Parathyroid adenoma (tissue), 2 donors: ENCODE results near the gene PSMC3.

Experiments
- H2AFZ ChIP-seq: fragments of 300-600 bp; sonication (generic); one replicate; pipeline ENCODE4 v1.7.0; 2017; ENCODE audit warnings: antibody characterized with exemption, mild to moderate bottlenecking
- H3K27ac ChIP-seq: fragments of 300-600 bp; sonication (generic); one replicate; pipeline ENCODE4 v1.7.0; 2017
- H3K27me3 ChIP-seq: fragments of 300-600 bp; sonication (generic); one replicate; pipeline ENCODE4 v1.7.0; 2017; ENCODE audit warnings: low read length; ENCODE audit not compliant: control insufficient read depth, insufficient read depth
- H3K36me3 ChIP-seq: fragments of 300-600 bp; sonication (generic); one replicate; pipeline ENCODE4 v1.7.0; 2017; ENCODE audit warnings: low read length; ENCODE audit not compliant: control insufficient read depth, insufficient read depth
- H3K4me1 ChIP-seq: fragments of 300-600 bp; sonication (generic); one replicate; pipeline ENCODE4 v1.7.0; 2017; ENCODE audit warnings: control low read depth
- H3K4me2 ChIP-seq: fragments of 300-600 bp; sonication (generic); one replicate; pipeline ENCODE4 v1.7.0; 2017; ENCODE audit warnings: low read length
- H3K4me3 ChIP-seq: fragments of 300-600 bp; sonication (generic); one replicate; pipeline ENCODE4 v1.7.0; 2017; ENCODE audit warnings: low read depth, low read length
- H3K79me2 ChIP-seq: fragments of 300-600 bp; sonication (generic); one replicate; pipeline ENCODE4 v1.7.0; 2017; ENCODE audit warnings: control low read depth
- H3K9ac ChIP-seq: fragments of 300-600 bp; sonication (generic); one replicate; pipeline ENCODE4 v1.7.0; 2017; ENCODE audit warnings: mild to moderate bottlenecking
- H3K9me3 ChIP-seq: fragments of 300-600 bp; sonication (generic); one replicate; pipeline ENCODE4 v1.7.0; 2017; ENCODE audit warnings: low read length; ENCODE audit not compliant: control insufficient read depth
- CTCF ChIP-seq: fragments of 300-600 bp; sonication (generic); IDR thresholded peaks from one replicate; pipeline ENCODE4 v1.7.0; 2017; ENCODE audit warnings: antibody characterized with exemption, mild to moderate bottlenecking
- donor health status: primary hyperparathyroidism.

The PSMC3 gene

GRCh38 chr11:47415091-47415854, 11.0 kb downstream of the PSMC3 start:
- H2AFZ ChIP-seq: no peak overlapping the region
- no peak overlapping the region for H3K4me3 ChIP-seq
- H3K79me2 ChIP-seq: no peaks in the 10 kb centered on the region
- TF ChIP-seq CTCF: no peak
- no peaks in the 10 kb centered on the region for H3K36me3 ChIP-seq
- H3K9ac ChIP-seq: no peak overlapping the region
- no peaks in the 10 kb centered on the region for H3K9me3 ChIP-seq
- no peak overlapping the region for H3K4me2 ChIP-seq
- no peaks in the 10 kb centered on the region for H3K4me1 ChIP-seq
- no peaks in the 10 kb centered on the region for H3K27me3 ChIP-seq
- no peak overlapping the region for H3K27ac ChIP-seq

- H3K27me3 ChIP-seq: no peaks in the 10 kb centered on the region
- no peaks in the 10 kb centered on the region for H3K36me3 ChIP-seq
These were observed 11.6 kb downstream of the PSMC3 start for GRCh38 chr11:47414685-47415070.

GRCh38 chr11:47413908-47414684, 12.1 kb downstream of the PSMC3 start:
- peaks cover 3% of the 10 kb centered on the region for H3K4me1 ChIP-seq
- no peaks in the 10 kb centered on the region for H3K36me3 ChIP-seq

More at GRCh38 chr11:47414685-47415070, 11.6 kb downstream of the PSMC3 start:
- Histone ChIP-seq H3K79me2 (no peaks in the 10 kb centered on the region), H2AFZ (no peak overlapping the region), H3K27ac (no peak overlapping the region), H3K4me1 (no peaks in the 10 kb centered on the region), H3K9me3 (no peaks in the 10 kb centered on the region), H3K4me3 (no peak overlapping the region), H3K9ac (no peak overlapping the region), H3K4me2 (no peak overlapping the region)
- TF ChIP-seq CTCF: no peak

GRCh38 chr11:47413351-47413750, 12.9 kb downstream of the PSMC3 start:
- no peak overlapping the region for H3K9ac ChIP-seq
- no peak for TF ChIP-seq CTCF
- H3K36me3 ChIP-seq: no peaks in the 10 kb centered on the region
- H3K27ac ChIP-seq: no peak overlapping the region
- H3K79me2 ChIP-seq: no peaks in the 10 kb centered on the region
- H3K4me2 ChIP-seq: no peak overlapping the region
- H3K27me3 ChIP-seq: no peaks in the 10 kb centered on the region
- no peak overlapping the region for H3K4me3 ChIP-seq
- peaks cover 3% of the 10 kb centered on the region for H3K4me1 ChIP-seq
- H3K9me3 ChIP-seq: no peaks in the 10 kb centered on the region
- no peak overlapping the region for H2AFZ ChIP-seq

More at GRCh38 chr11:47413908-47414684, 12.1 kb downstream of the PSMC3 start:
- no peaks in the 10 kb centered on the region for H3K9me3 ChIP-seq
- TF ChIP-seq CTCF: no peak
- no peak overlapping the region for H2AFZ ChIP-seq
- H3K27ac ChIP-seq: no peak overlapping the region
- no peak overlapping the region for H3K9ac ChIP-seq
- H3K4me3 ChIP-seq: no peak overlapping the region
- H3K79me2 ChIP-seq: no peaks in the 10 kb centered on the region
- H3K4me2 ChIP-seq: no peak overlapping the region
- no peaks in the 10 kb centered on the region for H3K27me3 ChIP-seq
